T-cell (primary cell): ENCODE measurements around the gene ATL1. TPM values are rescaled to one million over a fixed set of nuclear protein-coding genes. Genes with fewer than 3 reads are reported as not detected.
"Not testable (repeated sequence)": the region's sequence is repeated elsewhere in the genome, so short reads cannot be mapped to it uniquely, and the experiment has no call there.

ENCODE experiments used
- ATAC-seq, 4 experiments: fragments of 200-7000 bp in 3 of 4; fragments of 150-1000 bp in 1 of 4; cut with Tn5 transposase; replicated peaks in 1 of 4; 1 replicate in 3 of 4; 2 replicates in 1 of 4; pipeline ENCODE4 v1.10.0; 2021; ENCODE audit warnings: moderate library complexity in 3 of 4, mild to moderate bottlenecking in 2 of 4, moderate number of reproducible peaks in 1 of 4
- CTCF ChIA-PET, 2 donors: fragments of 300-600 bp; sonication (Branson Sonifier 250); formaldehyde crosslinking; loops; one replicate each; lab custom pipeline; 2022; ENCODE audit warnings: antibody characterized with exemption in 2 of 2; lab: Charles Lee
- POLR2A ChIA-PET, 2 donors: fragments of 300-600 bp; sonication (Branson Sonifier 250); formaldehyde crosslinking; loops; one replicate each; lab custom pipeline; 2022; ENCODE audit warnings: antibody characterized with exemption in 2 of 2; lab: Charles Lee
- DNase-seq, 35 experiments: peaks; one replicate each; pipeline versions ENCODE4 v3.0.0 to v3.0.0-alpha.2; 2013 to 2023
- H3K27ac ChIP-seq: one replicate; pipeline ENCODE4 v1.5.1; 2013; ENCODE audit warnings: low read length
- H3K27me3 ChIP-seq, 2 experiments: replicated peaks in 1 of 2; 1 replicate in 1 of 2; 2 replicates in 1 of 2; pipeline versions ENCODE4 v1.6.1 to v1.7.0; 2013; ENCODE audit warnings: low read length in 1 of 2, mixed read lengths in 1 of 2; ENCODE audit not compliant: control insufficient read depth in 2 of 2, insufficient read depth in 2 of 2; ENCODE audit errors: extremely low read depth in 1 of 2
- H3K36me3 ChIP-seq, 2 donors: 1 replicate in 1 of 2; 2 replicates in 1 of 2; pipeline versions ENCODE4 v1.6.1 to v1.7.0; 2013; ENCODE audit warnings: low read length in 1 of 2; ENCODE audit not compliant: control insufficient read depth in 2 of 2, insufficient read depth in 1 of 2; ENCODE audit errors: extremely low read depth in 1 of 2
- H3K4me1 ChIP-seq, 2 experiments: 1 replicate in 1 of 2; 2 replicates in 1 of 2; pipeline versions ENCODE4 v1.6.1 to v1.7.0; 2013; ENCODE audit warnings: low read length in 2 of 2, mixed read lengths in 1 of 2; ENCODE audit not compliant: insufficient read depth in 2 of 2, control insufficient read depth in 1 of 2; ENCODE audit errors: extremely low read depth in 1 of 2
- H3K4me3 ChIP-seq, 2 donors: 1 replicate in 1 of 2; 2 replicates in 1 of 2; pipeline versions ENCODE4 v1.5.1 to v1.7.0; 2013; ENCODE audit warnings: mild to moderate bottlenecking in 2 of 2, low read length in 1 of 2, moderate library complexity in 1 of 2; ENCODE audit not compliant: control insufficient read depth in 1 of 2; ENCODE audit errors: extremely low read depth in 1 of 2
- H3K9me3 ChIP-seq: 2 replicates; pipeline ENCODE4 v1.7.0; 2013
- H3K27ac Mint-ChIP-seq, 2 donors: one replicate each; pipeline ENCODE4 v1.8.0; 2020 to 2021; ENCODE audit warnings: mild to moderate bottlenecking in 2 of 2, mixed read lengths in 2 of 2
- H3K27me3 Mint-ChIP-seq, 2 donors: one replicate each; pipeline ENCODE4 v1.8.0; 2021 to 2022; ENCODE audit warnings: mixed read lengths in 2 of 2
- H3K36me3 Mint-ChIP-seq: one replicate; pipeline ENCODE4 v1.8.0; 2021; ENCODE audit warnings: mixed read lengths
- H3K4me1 Mint-ChIP-seq, 3 donors: one replicate each; pipeline ENCODE4 v1.8.0; 2020 to 2022; ENCODE audit warnings: mixed read lengths in 3 of 3, mild to moderate bottlenecking in 1 of 3
- H3K4me3 Mint-ChIP-seq, 3 donors: one replicate each; pipeline ENCODE4 v1.8.0; 2020 to 2022; ENCODE audit warnings: mild to moderate bottlenecking in 3 of 3, mixed read lengths in 3 of 3, moderate library complexity in 3 of 3
- H3K9me3 Mint-ChIP-seq, 3 donors: one replicate each; pipeline ENCODE4 v1.8.0; 2020 to 2022; ENCODE audit warnings: mixed read lengths in 3 of 3
- WGBS: methylation state at CpG from one replicate; pipeline ENCODE4 v1.1.5; 2013; ENCODE audit warnings: missing lambda C conversion rate; ENCODE audit not compliant: insufficient coverage; 5-methylcytosine and 5-hydroxymethylcytosine counted together
- total RNA-seq, 35 experiments: library from RNA in 6 of 35; stranded (reverse) in 6 of 35; fragments of 120-200 nt in 1 of 35; gene quantifications; one replicate each; pipeline versions ENCODE4 v1.2.1 to v1.2.4 and lab custom pipeline; 2013 to 2026

ATL1 gene
- total RNA-seq, 5 donors from 2014 or later (not counting 1 experiment from before 2014, with no cell fraction given): 1.2 to 3.2 (median 2.1) TPM

GRCh38 chr14:50656776-50657175, 96.8 kb downstream of the ATL1 start:
- H3K36me3 Mint-ChIP-seq: peaks cover 31% of the 10 kb centered on the region
- DNase-seq (no peak), ATAC-seq (no peak)
- H3K27ac Mint-ChIP-seq: no peak overlapping the region
- H3K27me3 Mint-ChIP-seq: no peaks in the 10 kb centered on the region
- Histone ChIP-seq H3K27me3 (no peaks in the 10 kb centered on the region), H3K9me3 (no peaks in the 10 kb centered on the region), H3K27ac (no peak overlapping the region), H3K4me3 (no peak overlapping the region), H3K36me3 (no peaks in the 10 kb centered on the region), H3K4me1 (no peaks in the 10 kb centered on the region)
- H3K4me3 Mint-ChIP-seq: no peak overlapping the region
- ChIA-PET CTCF (no interaction called here), POLR2A (no interaction called here)
- no CpG with 5 or more reads among the region's 6 CpGs for WGBS
- peaks cover 5 to 11% (median 9%) of the 10 kb centered on the region in 3 donors for H3K4me1 Mint-ChIP-seq
- H3K9me3 Mint-ChIP-seq: no peaks in the 10 kb centered on the region

- Mint-ChIP-seq H3K36me3 (peaks cover 24% of the 10 kb centered on the region), H3K4me3 (no peak overlapping the region), H3K9me3 (no peaks in the 10 kb centered on the region), H3K27ac (no peak overlapping the region), H3K27me3 (no peaks in the 10 kb centered on the region), H3K4me1 (peaks cover 5 to 11% (median 9%) of the 10 kb centered on the region in 3 donors)
- no peaks in the 10 kb centered on the region for H3K9me3 ChIP-seq
- no peak overlapping the region for H3K27ac ChIP-seq
- no peak for DNase-seq
- no peak for ATAC-seq
- POLR2A ChIA-PET: interaction anchor here (0.6 to 0.8 kb wide), 2 partner anchors 10 to 338 kb away, joined by 3 read pairs; partner anchors contain the start of gene SAV1 (in 1 of the 2)
- WGBS: no CpG with 5 or more reads among the region's 2 CpGs
- CTCF ChIA-PET: interaction anchor here in 1 of 2 donors (0.5 kb wide), 1 partner anchor 1895 kb away, joined by 5 read pairs; the partner anchor contains the start of gene TXNDC16
- no peaks in the 10 kb centered on the region for H3K27me3 ChIP-seq
- no peaks in the 10 kb centered on the region for H3K36me3 ChIP-seq
- no peak overlapping the region for H3K4me3 ChIP-seq
- no peaks in the 10 kb centered on the region for H3K4me1 ChIP-seq
These were observed 97.8 kb downstream of the ATL1 start for GRCh38 chr14:50657753-50658152.

GRCh38 chr14:50658203-50658602, 98.3 kb downstream of the ATL1 start:
- ATAC-seq (no peak), DNase-seq (no peak)
- H3K27me3 Mint-ChIP-seq: no peaks in the 10 kb centered on the region
- Histone ChIP-seq H3K27me3 (no peaks in the 10 kb centered on the region), H3K9me3 (no peaks in the 10 kb centered on the region), H3K4me1 (no peaks in the 10 kb centered on the region), H3K4me3 (no peak overlapping the region), H3K36me3 (no peaks in the 10 kb centered on the region), H3K27ac (no peak overlapping the region)
- H3K9me3 Mint-ChIP-seq: no peaks in the 10 kb centered on the region
- H3K4me3 Mint-ChIP-seq: no peak overlapping the region
- H3K36me3 Mint-ChIP-seq: peaks cover 24% of the 10 kb centered on the region
- CTCF ChIA-PET: interaction anchor here (0.5 to 0.7 kb wide), 2 partner anchors 15 to 1894 kb away, joined by 5 read pairs; partner anchors contain the start of gene TXNDC16 (in 1 of the 2)
- H3K4me1 Mint-ChIP-seq: peaks cover 7 to 11% (median 9%) of the 10 kb centered on the region in 3 donors
- POLR2A ChIA-PET: interaction anchor here (0.6 to 0.8 kb wide), 2 partner anchors 10 to 339 kb away, joined by 3 read pairs; partner anchors contain the start of gene SAV1 (in 1 of the 2)
- no peak overlapping the region for H3K27ac Mint-ChIP-seq
- 91% methylated on average over 4 of the region's 6 CpGs for WGBS

GRCh38 chr14:50659327-50659974, 99.5 kb downstream of the ATL1 start:
- 90% methylated on average over 4 of the region's 6 CpGs for WGBS

GRCh38 chr14:50664579-50664978, 104.6 kb downstream of the ATL1 start:
- H3K4me3 ChIP-seq, H3K36me3 ChIP-seq, H3K27ac Mint-ChIP-seq, H3K9me3 ChIP-seq, H3K27ac ChIP-seq, H3K27me3 ChIP-seq, POLR2A ChIA-PET, H3K9me3 Mint-ChIP-seq, DNase-seq, H3K4me3 Mint-ChIP-seq, H3K4me1 ChIP-seq, CTCF ChIA-PET, H3K27me3 Mint-ChIP-seq, ATAC-seq: not testable (repeated sequence)
- WGBS: 100% methylated on average over 1 of the region's 2 CpGs
- peaks cover 19 to 37% (median 28%) of the 10 kb centered on the region in 3 donors for H3K4me1 Mint-ChIP-seq
- H3K36me3 Mint-ChIP-seq: peaks cover 34% of the 10 kb centered on the region

More at GRCh38 chr14:50659327-50659974, 99.5 kb downstream of the ATL1 start:
- no peaks in the 10 kb centered on the region for H3K27me3 Mint-ChIP-seq
- ATAC-seq: no peak
- H3K36me3 Mint-ChIP-seq: peaks cover 30% of the 10 kb centered on the region
- H3K27me3 ChIP-seq: no peaks in the 10 kb centered on the region
- no peak overlapping the region for H3K4me3 Mint-ChIP-seq
- H3K27ac Mint-ChIP-seq: no peak overlapping the region
- ChIA-PET POLR2A (interaction anchor here in 1 of 2 donors (0.6 kb wide), 1 partner anchor 1804 kb away, joined by 3 read pairs; no protein-coding TSS in a partner anchor), CTCF (no interaction called here)
- no peaks in the 10 kb centered on the region for H3K9me3 ChIP-seq
- H3K4me3 ChIP-seq: no peak overlapping the region
- no peaks in the 10 kb centered on the region for H3K36me3 ChIP-seq
- H3K27ac ChIP-seq: no peak overlapping the region
- H3K4me1 ChIP-seq: no peaks in the 10 kb centered on the region
- no peaks in the 10 kb centered on the region for H3K9me3 Mint-ChIP-seq
- H3K4me1 Mint-ChIP-seq: peaks cover 10 to 20% (median 11%) of the 10 kb centered on the region in 3 donors
- DNase-seq: no peak

GRCh38 chr14:50665300-50665699, 105.4 kb downstream of the ATL1 start:
- H3K27me3 ChIP-seq, ATAC-seq, H3K4me3 ChIP-seq, H3K27ac Mint-ChIP-seq, H3K27ac ChIP-seq, H3K27me3 Mint-ChIP-seq, DNase-seq, H3K4me3 Mint-ChIP-seq, H3K9me3 ChIP-seq, POLR2A ChIA-PET, H3K4me1 ChIP-seq, H3K9me3 Mint-ChIP-seq, H3K36me3 ChIP-seq: not testable (repeated sequence)
- Mint-ChIP-seq H3K36me3 (peaks cover 27% of the 10 kb centered on the region), H3K4me1 (peaks cover 19 to 34% (median 28%) of the 10 kb centered on the region in 3 donors)
- whole genome bisulfite sequencing: no CpG with 5 or more reads among the region's 5 CpGs
- CTCF ChIA-PET: interaction anchor here in 1 of 2 donors (0.9 kb wide), 1 partner anchor 813 kb away, joined by 3 read pairs; the partner anchor contains the start of gene NEMF
